Lower leg skin (tissue), 3 donors: Measurements from ENCODE around the gene TRANK1.

Experiments
- POLR2A ChIP-seq, 2 donors: fragments of 450-650 bp; IDR thresholded peaks; one replicate each; pipeline ENCODE4 v1.6.1; 2016 to 2017; ENCODE audit warnings: antibody characterized with exemption in 2 of 2, mild to moderate bottlenecking in 1 of 2, moderate library complexity in 1 of 2
- TF ChIP-seq, protein P1 (sequence below), 3 donors: fragments of 450-650 bp; IDR thresholded peaks; one replicate each; pipeline ENCODE4 v1.5.1; 2016; ENCODE audit warnings: antibody characterized with exemption in 3 of 3, mild to moderate bottlenecking in 3 of 3, moderate library complexity in 2 of 3

DNA sequence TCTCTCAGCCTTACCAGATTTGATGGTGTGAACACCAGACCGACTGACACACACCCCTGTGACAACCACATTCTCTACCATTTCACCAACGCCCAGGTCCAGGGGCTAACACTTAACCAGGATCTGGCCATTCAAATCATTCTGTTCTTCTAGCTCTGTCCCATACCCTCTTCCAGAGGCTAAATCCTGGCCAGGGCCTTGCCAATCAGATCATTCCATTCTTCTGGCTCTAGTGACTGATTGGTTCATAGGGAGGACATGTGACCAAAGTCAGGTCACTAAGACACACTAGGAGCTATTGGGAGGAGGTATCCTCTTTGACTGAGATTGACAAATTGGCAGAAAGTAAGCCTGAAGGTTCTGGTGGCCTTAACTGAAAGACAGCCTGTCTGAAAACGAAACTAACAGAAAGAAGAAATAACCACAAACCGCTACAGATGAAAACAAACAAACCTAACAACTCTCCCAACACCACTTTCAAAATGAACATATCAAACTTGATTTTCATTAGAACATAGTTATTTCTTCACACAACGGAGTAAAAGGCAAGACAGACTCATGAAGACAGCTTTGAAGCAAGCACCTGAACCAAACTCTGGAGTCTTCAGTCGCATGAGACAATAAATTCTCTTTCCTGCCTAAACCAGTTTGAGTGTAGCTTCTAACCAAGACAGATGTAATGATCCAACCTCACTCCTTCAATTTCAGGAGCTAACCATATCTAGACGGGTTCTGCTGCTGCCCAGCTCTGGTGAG is 68.5 kb downstream of the TRANK1 start:
- TF ChIP-seq, protein P1, sequence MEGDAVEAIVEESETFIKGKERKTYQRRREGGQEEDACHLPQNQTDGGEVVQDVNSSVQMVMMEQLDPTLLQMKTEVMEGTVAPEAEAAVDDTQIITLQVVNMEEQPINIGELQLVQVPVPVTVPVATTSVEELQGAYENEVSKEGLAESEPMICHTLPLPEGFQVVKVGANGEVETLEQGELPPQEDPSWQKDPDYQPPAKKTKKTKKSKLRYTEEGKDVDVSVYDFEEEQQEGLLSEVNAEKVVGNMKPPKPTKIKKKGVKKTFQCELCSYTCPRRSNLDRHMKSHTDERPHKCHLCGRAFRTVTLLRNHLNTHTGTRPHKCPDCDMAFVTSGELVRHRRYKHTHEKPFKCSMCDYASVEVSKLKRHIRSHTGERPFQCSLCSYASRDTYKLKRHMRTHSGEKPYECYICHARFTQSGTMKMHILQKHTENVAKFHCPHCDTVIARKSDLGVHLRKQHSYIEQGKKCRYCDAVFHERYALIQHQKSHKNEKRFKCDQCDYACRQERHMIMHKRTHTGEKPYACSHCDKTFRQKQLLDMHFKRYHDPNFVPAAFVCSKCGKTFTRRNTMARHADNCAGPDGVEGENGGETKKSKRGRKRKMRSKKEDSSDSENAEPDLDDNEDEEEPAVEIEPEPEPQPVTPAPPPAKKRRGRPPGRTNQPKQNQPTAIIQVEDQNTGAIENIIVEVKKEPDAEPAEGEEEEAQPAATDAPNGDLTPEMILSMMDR (IDR thresholded peaks at IDR 0.05) = no peak
- TF ChIP-seq POLR2A (IDR thresholded peaks at IDR 0.05) = no peak
